Sigmoid colon (tissue), 7 donors: ENCODE results near the gene GRB10. TPM values are rescaled to one million over a fixed set of nuclear protein-coding genes. Genes with fewer than 3 reads are reported as not detected.

ENCODE experiments used
- DNase-seq: peaks from one replicate; pipeline ENCODE4 v3.0.0-alpha.2; 2019
- H3K27ac ChIP-seq, 4 donors: fragments of 200-600 bp; sonication (generic); one replicate each; pipeline ENCODE4 v1.5.1; 2016 to 2019; ENCODE audit warnings: mild to moderate bottlenecking in 1 of 4
- H3K27me3 ChIP-seq, 3 donors: fragments of 200-600 bp; sonication (generic); one replicate each; pipeline ENCODE4 v1.5.1; 2019; ENCODE audit warnings: mild to moderate bottlenecking in 1 of 3
- H3K36me3 ChIP-seq, 4 donors: fragments of 200-600 bp; sonication (generic); one replicate each; pipeline ENCODE4 v1.5.1; 2016 to 2019
- H3K4me1 ChIP-seq, 4 donors: fragments of 200-600 bp; sonication (generic); one replicate each; pipeline ENCODE4 v1.5.1; 2017 to 2019
- H3K4me3 ChIP-seq, 4 donors: fragments of 200-600 bp; sonication (generic); one replicate each; pipeline ENCODE4 v1.5.1; 2017 to 2019; ENCODE audit warnings: mild to moderate bottlenecking in 2 of 4, moderate library complexity in 1 of 4
- H3K9me3 ChIP-seq, 4 donors: fragments of 200-600 bp in 3 of 4; sonication (generic) in 3 of 4; one replicate each; pipeline versions ENCODE4 v1.5.1 to v1.6.1; 2013 to 2019
- EP300 ChIP-seq, 4 donors: sonication (generic); formaldehyde crosslinking; IDR thresholded peaks; one replicate each; pipeline ENCODE4 v1.6.1; 2017; ENCODE audit warnings: antibody characterized with exemption in 4 of 4
- POLR2A ChIP-seq, 2 donors: fragments of 450-650 bp; IDR thresholded peaks; one replicate each; pipeline ENCODE4 v1.6.1; 2016; ENCODE audit warnings: antibody characterized with exemption in 2 of 2, mild to moderate bottlenecking in 2 of 2, moderate library complexity in 2 of 2
- POLR2AphosphoS5 ChIP-seq, 4 donors: sonication (generic); formaldehyde crosslinking; IDR thresholded peaks; one replicate each; pipeline ENCODE4 v1.6.1; 2017; ENCODE audit warnings: antibody characterized with exemption in 4 of 4
- WGBS, 2 donors: extraction: QIAGEN DNeasy Blood & Tissue Kit; methylation state at CpG; one replicate each; pipeline ENCODE4 v1.1.7; 2013; 5-methylcytosine and 5-hydroxymethylcytosine counted together
- intact Hi-C: fragments of 100-400 bp; cut with DNase I; formaldehyde crosslinking; loops from one replicate; pipeline ENCODE4 v1.15.1; 2023
- polyA plus RNA-seq, 3 donors: library from polyadenylated mRNA; stranded (reverse); fragments of 200-250 nt; gene quantifications; one replicate each; pipeline ENCODE4 v1.2.3, GENCODE V29; 2013
- total RNA-seq, 4 donors: library from RNA; depleted of rRNA; stranded (reverse); fragments of >200 nt; gene quantifications; one replicate each; pipeline ENCODE4 v1.1.0, GENCODE V29; 2016
- TF ChIP-seq, protein P1 (sequence below), 4 experiments: fragments of 450-650 bp in 3 of 4; fragments of 200-600 bp in 1 of 4; IDR thresholded peaks; one replicate each; pipeline ENCODE4 v1.5.1; 2016 to 2019; ENCODE audit warnings: antibody characterized with exemption in 4 of 4, mild to moderate bottlenecking in 3 of 4, moderate library complexity in 2 of 4
- donor health status: healthy with polysubstance abuse.
- donor health status: Bipolar disorder and iron deficiency.
- donor health status: healthy.

Gene GRB10
- total RNA-seq, result 10 to 100 TPM; 49.2 to 83.6 (median 60.8) TPM
- 10 to 100 TPM in 1 of 3 donors, 1 to 10 TPM in 2; 2.1 to 10.1 (median 3.6) TPM for polyA plus RNA-seq

DNA sequence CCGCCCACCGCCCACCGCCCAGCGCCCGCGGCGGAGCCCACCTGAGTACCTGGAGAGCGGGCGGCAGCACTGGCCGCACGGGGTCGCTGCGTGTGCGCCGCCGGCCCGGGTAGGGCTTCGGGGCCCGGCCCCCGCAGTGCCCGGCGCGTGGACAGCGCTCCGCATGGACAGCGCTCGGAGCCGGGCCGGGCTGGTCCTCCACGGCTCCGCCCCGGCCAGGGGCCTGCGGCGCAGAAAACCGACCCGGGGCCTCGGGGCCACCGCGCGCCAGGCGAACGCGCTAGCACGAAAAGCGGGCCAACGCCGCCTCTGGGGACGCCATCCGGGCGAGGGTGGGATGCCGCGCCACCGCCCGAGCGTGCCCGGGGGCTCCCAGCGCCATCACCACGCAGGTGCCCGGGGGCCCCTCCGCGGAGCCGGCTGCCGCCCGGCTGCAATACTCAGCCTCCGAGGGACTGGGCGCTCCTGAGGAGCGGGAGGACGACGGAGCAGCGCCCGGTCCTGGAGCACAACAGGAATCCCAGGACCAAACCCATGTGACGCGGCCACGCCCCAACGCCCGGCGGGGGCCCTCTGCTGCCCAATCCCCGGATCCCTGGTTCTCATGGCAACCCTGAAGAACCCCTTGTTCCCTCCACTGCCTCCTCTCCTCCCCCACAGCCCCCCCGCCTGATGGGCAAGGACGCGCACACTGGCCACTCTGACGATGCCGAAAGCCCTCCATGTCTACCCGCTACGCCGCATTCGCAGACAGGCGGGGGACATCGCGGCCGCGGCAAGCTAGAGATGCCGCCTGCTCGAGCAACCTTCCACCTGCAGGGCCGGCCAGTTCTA is at the start of gene GRB10:
Gene GRB10 (minus strand): TSS at position 522 of the 834 bp plus-strand sequence. CDS start 50,574 bp downstream, outside the sequence.
- peak; percentile 75 for DNase-seq
- 50 to 55% methylated on average over 95 of the region's 95 CpGs for WGBS, 2 donors
- H3K9me3 ChIP-seq, result no peaks in the 10 kb centered on the region
- TF ChIP-seq, protein P1, sequence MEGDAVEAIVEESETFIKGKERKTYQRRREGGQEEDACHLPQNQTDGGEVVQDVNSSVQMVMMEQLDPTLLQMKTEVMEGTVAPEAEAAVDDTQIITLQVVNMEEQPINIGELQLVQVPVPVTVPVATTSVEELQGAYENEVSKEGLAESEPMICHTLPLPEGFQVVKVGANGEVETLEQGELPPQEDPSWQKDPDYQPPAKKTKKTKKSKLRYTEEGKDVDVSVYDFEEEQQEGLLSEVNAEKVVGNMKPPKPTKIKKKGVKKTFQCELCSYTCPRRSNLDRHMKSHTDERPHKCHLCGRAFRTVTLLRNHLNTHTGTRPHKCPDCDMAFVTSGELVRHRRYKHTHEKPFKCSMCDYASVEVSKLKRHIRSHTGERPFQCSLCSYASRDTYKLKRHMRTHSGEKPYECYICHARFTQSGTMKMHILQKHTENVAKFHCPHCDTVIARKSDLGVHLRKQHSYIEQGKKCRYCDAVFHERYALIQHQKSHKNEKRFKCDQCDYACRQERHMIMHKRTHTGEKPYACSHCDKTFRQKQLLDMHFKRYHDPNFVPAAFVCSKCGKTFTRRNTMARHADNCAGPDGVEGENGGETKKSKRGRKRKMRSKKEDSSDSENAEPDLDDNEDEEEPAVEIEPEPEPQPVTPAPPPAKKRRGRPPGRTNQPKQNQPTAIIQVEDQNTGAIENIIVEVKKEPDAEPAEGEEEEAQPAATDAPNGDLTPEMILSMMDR (IDR thresholded peaks at IDR 0.05), result no peak
- peak in 3 of 4 donors; percentile 18 to 23 (median 20) for TF ChIP-seq POLR2AphosphoS5 (IDR thresholded peaks at IDR 0.05)
- no peak for TF ChIP-seq EP300 (IDR thresholded peaks at IDR 0.05)
- peaks cover 0 to 74% (median 59%) of the 10 kb centered on the region in 4 donors for H3K4me1 ChIP-seq
- peak within 1 kb of the TSS; percentile 51 to 74 (median 68) for H3K27ac ChIP-seq
- H3K36me3 ChIP-seq, result no peaks in the 10 kb centered on the region
- no peaks in the 10 kb centered on the region for H3K27me3 ChIP-seq
- peak within 1 kb of the TSS; percentile 35 to 63 (median 56) for H3K4me3 ChIP-seq
- intact Hi-C loops, result no loop called here

DNA sequence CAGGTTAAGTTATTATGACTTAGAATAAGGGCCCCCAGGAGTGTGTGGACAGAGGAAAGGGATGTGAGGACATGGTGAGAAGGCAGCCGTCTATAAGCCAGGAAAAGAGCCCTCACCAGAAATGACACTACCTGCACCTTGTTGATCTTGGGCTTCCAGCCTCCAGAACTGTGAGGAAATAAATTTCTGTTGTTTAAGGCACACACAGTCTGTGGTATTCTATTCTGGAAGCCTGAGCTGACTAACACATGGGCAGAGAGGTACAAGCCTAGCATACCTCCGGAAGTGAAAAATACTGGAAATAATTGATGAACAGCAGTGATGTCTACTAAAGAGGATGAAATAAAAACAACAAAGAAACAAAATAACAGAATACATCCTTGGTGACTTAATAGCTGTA is 46.1 kb upstream of the GRB10 start:
- TF ChIP-seq, protein P1 (IDR thresholded peaks at IDR 0.05), result no peak
- TF ChIP-seq POLR2A (IDR thresholded peaks at IDR 0.05) (no peak), EP300 (IDR thresholded peaks at IDR 0.05) (no peak), POLR2AphosphoS5 (IDR thresholded peaks at IDR 0.05) (no peak)
- Histone ChIP-seq H3K4me3 (no peak overlapping the region), H3K27me3 (no peaks in the 10 kb centered on the region), H3K36me3 (no peaks in the 10 kb centered on the region), H3K4me1 (no peaks in the 10 kb centered on the region), H3K27ac (no peak overlapping the region), H3K9me3 (no peaks in the 10 kb centered on the region)
- intact Hi-C loops, result no loop called here
- no peak for DNase-seq
- 86 to 90% methylated on average over 2 of the region's 2 CpGs for WGBS, 2 donors

DNA sequence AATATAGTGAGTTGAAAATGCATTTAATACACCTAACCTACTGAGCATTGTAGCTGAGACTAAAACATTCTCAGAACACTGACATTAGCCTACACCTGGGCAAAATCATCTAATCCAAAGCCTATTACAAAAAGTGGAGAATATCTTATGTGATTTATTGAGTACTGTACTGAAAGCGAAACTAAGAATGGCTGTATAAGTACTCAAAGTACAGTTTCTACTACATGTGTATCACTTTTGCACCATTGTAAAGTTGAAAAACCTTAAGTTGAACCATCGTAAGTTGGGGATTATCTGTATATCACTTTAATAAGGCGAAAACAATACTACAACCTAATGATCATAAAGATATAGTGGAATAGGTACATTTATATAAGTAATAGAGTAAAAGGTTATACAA is 45.4 kb upstream of the GRB10 start:
- Histone ChIP-seq H3K27me3 (no peaks in the 10 kb centered on the region), H3K4me1 (no peaks in the 10 kb centered on the region), H3K4me3 (no peak overlapping the region), H3K36me3 (no peaks in the 10 kb centered on the region), H3K9me3 (no peaks in the 10 kb centered on the region), H3K27ac (no peak overlapping the region)
- intact Hi-C loops, result no loop called here
- TF ChIP-seq EP300 (IDR thresholded peaks at IDR 0.05) (no peak), POLR2AphosphoS5 (IDR thresholded peaks at IDR 0.05) (no peak), POLR2A (IDR thresholded peaks at IDR 0.05) (no peak)
- TF ChIP-seq, protein P1 (IDR thresholded peaks at IDR 0.05), result no peak
- WGBS, 2 donors, result 76 to 81% methylated on average over 3 of the region's 3 CpGs
- no peak for DNase-seq

DNA sequence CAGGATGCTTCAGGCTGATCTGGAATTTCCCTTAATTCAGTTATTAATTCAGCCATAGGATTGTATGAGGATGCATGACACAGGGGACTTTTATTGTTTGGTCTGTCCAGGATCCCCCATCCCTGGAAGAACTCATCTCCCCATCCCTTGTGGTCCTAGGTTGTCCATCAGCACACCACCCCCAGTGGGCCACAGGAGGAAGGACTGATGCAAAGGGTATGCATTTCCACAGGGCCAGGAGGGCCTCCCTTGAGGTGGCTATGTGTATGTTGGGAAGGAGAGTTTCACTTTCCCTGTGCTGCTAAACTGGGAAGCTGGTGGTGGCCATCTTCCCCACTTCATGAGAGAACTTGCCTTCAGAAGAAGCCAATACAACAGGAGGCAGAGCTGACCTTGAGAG is 44.6 kb upstream of the GRB10 start:
- intact Hi-C loops, result no loop called here
- no peaks in the 10 kb centered on the region for H3K4me1 ChIP-seq

More for the DNA sequence above, 44.6 kb upstream of the GRB10 start:
- no peak for TF ChIP-seq POLR2A (IDR thresholded peaks at IDR 0.05)
- TF ChIP-seq POLR2AphosphoS5 (IDR thresholded peaks at IDR 0.05), result no peak
- TF ChIP-seq, protein P1 (IDR thresholded peaks at IDR 0.05), result no peak
- TF ChIP-seq EP300 (IDR thresholded peaks at IDR 0.05), result no peak
- Histone ChIP-seq H3K9me3 (no peaks in the 10 kb centered on the region), H3K36me3 (no peaks in the 10 kb centered on the region), H3K27ac (no peak overlapping the region), H3K27me3 (no peaks in the 10 kb centered on the region), H3K4me3 (no peak overlapping the region)
- DNase-seq, result no peak
